NOMO-1 treated with dmso at 0.1 percent for 144 hours (cell line): ENCODE measurements around the gene GSE1.

ENCODE experiments used
- DNase-seq: peaks from one replicate; lab custom pipeline; 2025; ENCODE audit not compliant: unreplicated experiment; lab: John Stamatoyannopoulos, UW

GSE1 gene

DNA sequence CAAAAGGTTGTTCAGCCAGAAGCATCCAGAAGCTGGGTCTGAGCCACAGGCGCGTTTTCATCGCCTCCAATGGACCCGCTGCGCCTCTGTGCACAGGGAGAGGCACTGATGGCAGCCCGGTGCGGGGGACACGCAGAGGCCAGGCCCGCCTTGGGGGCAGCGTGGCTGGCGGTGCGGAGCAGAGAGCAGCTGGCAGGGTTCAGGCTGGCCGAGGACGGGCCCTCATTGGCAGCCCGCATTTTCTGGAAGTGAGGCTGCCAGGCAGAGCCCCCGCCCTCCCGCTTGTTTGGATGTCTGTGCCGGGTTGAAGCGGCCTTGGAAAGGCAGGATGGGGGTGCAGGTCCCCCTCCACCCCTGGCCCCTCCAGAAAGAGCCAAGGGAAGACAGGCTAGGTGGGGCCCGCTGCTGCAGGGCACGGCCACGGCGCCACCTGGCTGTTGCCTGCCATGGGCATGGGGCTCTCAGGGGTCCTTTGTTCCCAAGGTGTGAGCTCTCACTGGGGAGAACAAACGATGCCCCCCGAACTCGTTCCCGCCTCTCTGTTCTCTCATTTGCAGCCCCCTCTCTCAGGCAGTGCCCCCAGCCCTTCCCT is 18.8 kb downstream of the GSE1 start:
- no peak for DNase-seq

DNA sequence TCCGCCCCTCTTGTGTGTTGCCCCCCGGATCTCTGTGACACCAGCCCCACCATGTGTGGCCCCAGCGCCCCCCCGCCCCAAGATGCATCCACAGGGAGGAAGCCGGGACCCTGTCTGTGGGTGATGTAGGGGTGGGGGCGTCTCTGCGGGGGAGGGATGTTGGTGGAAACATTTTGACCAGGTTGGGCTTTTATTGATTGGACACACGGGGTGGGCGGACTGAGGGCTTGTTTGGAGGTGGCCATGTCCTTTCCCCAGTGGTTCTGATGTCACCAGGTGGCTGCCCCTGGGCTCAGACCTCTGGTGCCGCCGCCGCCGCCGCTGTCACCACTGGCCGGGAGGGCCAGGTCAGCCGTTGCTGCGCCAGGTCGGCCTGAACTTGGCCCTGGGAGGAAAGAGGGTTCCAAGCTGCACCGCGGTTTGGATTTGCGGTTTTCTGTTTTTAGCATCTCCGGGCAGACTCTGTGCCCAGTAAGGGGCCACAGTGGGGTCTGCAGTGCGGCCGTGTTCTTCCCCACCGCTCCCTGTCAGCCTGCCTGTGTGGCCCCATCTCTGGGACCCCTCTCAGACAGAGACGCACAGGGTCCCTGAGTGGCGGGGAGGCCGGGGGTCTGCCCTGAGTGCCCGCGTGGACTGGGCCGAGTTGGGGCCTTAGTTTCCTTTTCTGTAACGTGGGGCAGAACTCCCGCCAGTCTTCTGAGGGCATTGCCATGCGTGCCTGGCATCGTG is 19.8 kb downstream of the GSE1 start:
- DNase-seq = no peak

DNA sequence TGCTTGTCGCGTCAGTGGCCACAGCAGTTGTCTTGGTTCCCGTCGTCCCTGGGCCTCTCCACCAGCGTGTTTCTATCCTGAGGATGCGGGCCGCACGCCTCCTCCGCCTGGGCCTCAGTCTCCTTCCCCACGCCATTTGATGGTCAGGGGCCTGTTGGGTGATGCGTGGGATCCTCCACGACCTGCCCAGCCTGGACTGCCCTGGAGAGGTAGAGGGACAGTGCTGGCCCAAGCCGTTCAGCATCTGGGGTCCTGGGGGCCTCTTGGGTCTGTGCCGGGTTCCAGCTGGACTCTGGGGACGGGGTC is 20.3 kb downstream of the GSE1 start:
- DNase-seq = no peak

DNA sequence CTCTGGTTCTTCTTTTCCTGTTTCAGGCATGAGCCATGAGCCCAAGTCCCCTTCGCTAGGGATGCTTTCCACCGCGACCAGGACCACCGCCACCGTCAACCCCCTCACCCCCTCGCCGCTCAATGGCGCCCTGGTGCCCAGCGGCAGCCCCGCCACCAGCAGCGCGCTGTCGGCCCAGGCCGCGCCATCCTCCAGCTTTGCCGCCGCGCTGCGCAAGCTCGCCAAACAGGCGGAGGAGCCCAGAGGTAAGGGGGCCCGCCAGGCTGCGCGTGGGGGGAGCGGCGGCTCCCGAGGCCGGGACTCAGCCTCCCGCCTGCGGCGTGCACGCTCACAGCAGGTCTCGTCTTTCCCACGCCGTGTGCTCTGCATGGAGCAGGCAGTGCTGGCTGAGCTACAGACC is 20.8 kb downstream of the GSE1 start:
- no peak for DNase-seq

DNA sequence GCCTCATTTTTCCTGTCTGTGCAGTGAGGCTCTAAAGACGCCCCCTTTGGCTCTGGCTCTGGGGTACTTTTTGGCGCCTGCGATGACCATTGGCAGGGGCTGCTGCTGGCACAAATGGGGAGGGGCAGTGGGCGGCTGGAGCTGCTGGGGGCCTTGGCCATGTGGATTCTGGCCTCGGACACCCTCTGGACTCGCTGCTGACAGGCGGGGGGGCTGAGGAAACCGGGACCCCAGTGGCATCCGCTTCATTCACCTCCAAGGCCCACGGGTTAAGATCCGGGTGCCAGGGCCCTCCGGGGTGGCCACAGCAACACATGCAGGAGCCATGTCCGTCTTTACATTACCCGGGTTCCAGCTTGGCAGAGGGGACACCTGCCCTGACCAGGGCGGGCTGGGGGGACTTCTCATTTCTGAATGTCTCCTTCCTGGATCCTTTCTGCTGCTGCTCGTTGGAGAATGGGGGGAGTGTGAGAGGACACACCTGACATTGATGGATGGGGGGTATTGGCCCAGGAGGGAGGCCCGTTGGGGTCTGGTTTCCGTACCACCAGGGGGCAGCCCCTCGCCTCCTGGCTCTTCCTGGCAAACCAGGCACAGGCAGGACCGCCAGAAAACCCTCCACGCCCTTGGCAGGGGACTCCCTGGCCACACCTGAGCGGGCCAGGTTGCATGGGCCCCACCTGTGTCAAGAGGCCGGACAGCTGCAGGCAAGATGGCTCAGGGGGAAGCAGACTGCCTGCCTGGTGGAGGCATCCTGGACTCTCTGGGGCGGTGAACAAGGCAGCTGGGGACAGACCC is 21.8 kb downstream of the GSE1 start:
- DNase-seq = no peak

DNA sequence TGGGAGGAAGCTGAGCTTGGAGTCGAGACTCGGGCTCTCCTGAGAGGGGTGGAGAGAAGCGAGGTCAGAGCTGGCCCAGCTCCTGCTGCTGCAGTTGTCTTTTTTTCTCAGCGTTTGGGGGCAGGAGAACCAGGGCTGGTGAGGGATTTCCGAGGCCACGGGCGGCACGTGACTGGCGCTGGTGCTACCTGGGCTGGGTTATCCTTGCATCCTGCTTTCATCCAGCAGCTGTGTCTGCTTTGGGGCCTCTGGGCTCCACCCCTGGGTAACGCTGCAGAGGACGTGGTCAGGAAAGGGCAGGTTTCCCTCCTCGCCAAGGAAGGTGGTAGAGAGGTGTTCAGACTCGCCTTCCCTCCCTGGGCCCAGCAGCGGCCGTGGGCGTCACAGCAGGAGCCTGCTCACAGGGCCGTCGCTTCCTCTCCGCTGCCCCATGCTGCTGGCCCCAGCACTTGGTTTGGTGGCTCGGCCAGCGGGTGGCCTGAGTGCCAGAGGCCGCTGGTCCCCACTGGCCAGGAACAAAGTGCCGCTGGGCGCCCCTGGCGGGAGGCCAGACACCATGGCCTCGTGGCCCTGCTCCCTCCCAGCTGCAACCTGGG is 22.5 kb downstream of the GSE1 start:
- DNase-seq = no peak

DNA sequence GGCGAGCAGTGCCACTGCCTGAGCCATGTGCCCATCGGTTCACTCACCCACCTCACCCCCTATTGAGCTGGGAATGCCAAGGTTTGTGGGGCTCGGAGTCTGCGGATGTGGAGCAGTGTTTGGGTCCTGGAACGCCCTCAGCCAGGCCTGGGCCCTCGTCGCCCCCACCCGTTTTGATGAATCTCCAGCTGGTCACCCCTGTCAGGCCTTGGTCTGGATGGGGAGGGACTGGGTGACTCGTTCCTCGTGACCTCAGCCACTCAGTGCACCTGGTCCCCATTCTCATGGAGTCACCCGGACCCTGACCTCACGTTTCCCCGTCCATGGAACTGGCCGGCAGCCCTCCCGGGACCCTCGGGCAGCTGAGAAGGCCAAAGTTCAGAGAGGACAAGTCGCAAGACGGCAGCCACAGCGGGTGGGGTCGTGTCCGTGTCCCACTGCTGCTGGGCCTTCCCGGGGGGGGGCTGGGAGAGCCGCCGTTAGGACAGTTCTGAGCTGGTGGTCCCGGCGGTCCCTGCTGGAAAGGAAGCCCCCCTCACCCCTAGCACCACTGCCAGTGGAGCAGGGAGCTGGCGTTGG is 23.2 kb downstream of the GSE1 start:
- DNase-seq = no peak

DNA sequence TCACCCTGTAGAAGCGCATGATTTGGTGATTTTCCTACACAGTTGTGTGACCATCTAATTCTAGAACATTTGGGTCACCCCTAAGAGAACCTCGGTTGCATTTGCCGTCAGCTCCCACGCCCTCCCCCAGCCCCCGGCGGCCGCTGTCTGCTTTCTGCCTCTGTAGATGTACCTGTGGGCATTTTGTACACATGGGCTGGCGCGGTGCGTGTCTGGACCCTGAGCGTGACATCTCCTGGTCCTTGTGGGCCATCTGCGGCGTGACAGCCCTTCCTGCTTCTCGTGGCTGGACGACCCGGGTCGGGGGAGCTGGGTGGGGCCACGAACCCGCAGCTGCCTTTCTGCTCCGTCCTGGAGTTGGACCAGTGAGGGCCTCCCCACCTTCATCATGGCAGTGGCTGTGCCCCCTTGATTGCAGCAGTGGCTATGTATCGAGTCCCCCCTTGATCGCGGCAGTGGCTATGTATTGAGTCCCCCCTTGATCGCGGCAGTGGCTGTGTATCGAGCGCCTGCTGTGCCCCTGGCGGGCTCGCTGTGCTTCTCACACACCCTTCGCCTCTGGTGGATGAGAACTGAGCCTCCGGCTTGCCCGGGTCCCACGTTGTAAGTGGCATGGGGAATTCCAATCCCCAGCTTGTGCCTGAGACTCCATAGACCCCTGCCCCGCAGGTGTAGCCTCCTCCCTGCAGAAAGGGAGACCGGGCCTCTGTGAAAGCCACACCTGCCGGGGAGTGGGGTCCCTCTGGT is 24.1 kb downstream of the GSE1 start:
- no peak for DNase-seq

DNA sequence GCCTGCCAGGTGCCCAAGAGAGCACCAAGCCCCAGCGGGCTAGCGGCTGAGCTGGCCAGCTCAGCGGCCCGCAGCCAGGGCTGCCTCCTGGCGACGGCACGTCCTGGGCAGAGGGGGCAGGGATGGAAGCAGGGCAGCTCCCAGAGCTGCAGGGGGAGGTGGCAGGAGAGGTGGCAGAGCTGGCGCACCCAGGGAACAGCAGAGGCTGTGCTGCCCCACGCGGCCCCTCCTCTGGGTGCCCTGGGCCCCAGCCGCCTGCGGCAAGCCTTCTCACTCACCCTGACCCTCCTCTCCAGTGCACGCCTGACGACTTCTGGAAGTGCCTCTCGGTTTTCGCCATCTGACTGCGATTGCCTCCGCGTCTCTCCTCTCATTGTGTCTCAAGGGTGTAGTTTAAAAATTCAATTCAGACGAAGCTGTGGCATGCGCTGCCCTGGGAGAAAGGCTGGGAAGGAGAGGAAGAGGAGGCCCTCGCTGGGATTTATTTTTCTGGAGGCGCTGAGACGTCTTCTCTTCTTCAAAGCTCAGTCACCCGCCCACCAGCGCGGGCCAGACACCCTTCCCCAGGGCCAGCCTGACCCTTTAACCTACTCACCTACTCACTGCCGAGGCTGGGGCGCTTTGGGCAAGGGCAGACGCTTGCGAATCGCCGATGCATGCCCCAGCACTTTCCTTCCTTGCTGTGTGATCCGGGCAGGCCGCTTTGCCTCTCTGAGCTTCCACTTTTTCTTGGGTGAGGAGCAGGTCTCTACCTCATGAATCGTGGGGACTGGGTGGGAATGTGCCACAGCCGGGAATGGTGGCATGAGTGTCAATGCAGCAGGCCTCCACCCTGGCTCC is 24.9 kb downstream of the GSE1 start:
- DNase-seq = no peak

DNA sequence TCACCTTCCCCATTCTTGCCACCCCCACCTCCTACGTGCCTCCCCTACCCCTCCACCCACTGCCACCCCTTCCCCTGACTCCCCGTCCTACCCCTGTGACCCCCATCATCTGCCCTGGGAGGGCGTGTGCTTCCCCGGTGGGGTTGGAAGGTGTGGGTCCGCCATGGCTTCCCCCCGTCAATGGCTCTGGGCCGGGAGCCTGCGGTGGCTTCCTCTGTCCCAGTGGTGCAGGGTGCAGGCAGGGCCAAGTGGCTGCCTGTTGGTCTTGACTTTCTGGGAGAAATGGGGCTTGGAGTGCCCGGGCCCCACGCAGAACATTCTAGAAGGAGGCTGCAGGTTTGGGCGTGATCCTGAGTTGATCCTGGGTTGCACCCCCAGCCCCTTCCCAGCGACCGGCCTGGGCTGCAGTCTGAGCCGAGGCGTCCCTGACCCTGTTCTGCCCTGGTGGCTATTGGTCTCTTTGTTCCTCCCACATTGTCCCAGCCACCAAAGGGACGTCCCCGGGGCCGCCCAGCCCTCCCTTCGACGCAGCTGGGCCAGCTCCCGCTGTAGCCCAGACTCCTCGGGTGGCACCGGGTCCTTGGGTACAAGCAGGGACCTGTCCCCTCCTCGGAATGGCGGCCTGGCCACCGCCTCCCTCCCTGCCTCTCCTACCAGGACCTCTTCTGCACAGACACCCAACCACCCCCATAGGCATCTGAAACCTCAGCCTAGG is 25.7 kb downstream of the GSE1 start:
- no peak for DNase-seq

DNA sequence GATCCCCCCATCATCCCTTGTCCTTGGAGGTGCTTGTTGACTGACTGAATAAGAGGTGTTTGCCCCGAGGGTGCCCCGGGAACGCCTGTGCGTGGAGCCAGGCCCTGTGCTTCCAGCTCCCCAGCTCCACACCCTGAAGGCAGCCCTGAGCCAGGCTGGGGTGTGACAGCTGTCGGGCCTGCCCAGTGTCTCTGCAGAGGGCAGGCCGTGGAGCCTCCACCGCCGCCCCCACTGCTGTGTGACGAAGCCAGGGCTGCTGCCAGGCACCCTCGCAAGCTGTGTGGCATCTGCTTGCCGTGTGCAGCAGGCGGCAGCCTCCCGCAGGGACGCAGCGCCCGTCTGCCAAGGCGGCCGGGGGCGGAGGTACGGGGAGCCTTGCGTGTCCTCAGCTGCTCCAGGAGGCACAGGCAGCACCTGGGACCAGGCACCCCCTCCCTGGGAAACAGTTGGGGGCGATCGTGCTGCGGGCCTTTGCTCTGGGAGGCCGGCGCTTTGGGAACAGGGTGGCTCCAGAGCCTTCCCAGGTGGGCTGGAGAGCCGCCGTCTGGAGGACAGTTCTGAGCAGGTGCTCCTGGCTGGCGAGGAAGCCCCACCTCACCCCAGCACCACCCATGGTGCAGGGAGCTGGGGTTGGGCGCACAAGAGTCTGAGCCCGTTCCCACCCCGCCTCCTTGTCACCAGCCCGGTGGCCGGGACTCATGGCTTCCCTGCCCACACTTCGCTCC is 26.6 kb downstream of the GSE1 start:
- DNase-seq = no peak

DNA sequence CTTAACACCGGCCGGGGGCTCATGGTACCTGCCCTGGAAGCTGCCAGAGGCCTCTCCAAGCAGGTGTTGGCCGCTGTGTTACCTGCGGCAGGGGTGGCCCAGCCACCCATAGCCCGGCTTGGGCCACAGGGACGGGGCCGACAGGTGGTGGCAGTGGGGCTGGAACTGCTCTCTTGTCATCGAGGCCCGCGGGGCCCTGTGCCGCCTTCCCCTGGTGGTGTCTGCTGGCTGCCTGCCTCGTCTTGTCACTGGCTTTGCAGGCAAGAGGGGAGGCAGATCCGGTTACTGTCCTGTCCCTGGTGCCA is 27.1 kb downstream of the GSE1 start:
- no peak for DNase-seq

DNA sequence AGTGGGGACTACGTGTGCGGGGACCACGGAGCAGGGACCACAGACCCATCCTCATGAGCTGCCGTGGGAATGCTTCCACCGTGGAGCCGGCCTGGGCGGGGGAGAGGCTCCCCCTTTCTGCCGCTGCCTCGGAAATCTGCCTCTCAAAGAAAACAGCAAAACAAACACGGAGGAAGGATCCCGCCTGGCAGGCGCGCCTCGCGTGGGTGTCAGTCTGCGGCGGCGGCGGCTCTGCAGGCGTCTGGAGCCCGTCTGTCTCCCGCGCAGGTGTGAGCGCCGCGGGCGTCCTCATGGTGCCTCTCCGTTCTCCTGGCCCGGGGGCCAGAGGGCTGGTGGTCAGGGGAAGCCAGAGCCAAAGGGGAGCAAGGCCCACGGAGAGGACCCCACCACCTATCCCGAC is 27.5 kb downstream of the GSE1 start:
- DNase-seq = no peak

DNA sequence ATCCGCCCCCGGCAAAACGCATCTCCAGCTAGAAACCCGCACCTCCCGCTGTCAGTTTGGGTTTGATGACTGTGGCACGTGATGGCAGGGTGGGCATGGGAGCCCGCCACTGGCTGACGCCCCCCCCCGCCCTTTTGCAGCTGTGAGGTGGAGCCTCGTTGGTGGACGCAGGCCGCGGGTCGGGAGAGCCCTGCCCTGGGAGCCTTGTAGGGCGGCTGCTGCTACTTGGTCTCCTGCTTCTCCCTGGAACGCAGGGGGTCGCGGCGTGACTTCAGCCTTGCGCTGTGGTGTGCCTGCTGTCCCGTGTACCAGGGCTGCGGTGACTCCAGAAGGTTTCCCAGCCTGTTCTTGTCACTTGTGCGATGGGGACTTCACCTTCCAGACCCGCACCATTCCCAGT is 28.2 kb downstream of the GSE1 start:
- DNase-seq = no peak

DNA sequence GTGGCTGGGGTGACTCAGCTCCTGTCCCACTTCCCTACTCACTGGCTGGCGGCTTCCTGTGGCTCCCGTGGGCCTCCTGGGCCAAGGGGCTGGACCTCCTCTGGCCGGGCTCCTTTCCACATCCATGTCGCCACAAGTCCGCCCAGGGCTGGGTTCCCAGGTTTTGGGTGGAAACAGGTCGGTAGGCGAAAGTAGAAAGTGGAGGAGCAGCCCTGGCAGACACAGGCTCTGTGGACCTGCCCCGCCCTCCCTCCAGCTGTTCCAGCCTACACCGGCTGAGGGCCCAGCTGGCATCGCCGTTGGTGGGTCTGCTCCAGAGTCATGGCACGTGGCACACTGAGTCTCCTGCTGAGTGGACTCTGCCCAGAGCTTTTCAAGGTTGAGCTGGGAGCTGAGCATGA is 28.7 kb downstream of the GSE1 start:
- no peak for DNase-seq

DNA sequence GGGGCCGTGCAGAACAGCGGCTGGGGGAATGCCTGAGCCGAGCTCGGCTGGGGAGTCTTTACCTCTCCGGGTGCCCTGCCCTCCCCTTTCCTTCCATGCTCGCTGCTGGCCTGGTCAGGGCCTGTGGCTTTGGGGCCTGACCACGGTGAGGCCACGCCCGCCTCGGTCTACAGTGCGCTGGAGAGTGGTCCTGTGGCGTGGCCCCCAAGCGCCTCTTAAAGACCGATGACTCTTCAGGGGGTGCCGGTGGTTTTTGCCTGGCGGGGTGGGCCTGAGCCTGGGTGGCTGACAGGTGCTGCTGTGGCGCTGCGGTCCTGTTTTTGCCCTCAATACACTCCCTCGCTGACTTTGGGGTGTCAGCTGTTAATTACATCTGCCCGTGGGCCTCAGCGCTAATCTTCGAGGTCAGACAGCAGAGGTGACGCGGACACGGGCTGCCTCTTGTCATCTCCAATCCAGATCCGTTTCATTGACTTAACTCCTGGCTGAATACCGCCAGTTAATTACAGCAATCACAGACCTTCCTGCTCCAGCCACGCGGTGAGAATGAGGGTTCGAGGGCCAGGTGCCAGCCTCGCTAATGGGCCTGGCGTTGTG is 29.7 kb downstream of the GSE1 start:
- no peak for DNase-seq

DNA sequence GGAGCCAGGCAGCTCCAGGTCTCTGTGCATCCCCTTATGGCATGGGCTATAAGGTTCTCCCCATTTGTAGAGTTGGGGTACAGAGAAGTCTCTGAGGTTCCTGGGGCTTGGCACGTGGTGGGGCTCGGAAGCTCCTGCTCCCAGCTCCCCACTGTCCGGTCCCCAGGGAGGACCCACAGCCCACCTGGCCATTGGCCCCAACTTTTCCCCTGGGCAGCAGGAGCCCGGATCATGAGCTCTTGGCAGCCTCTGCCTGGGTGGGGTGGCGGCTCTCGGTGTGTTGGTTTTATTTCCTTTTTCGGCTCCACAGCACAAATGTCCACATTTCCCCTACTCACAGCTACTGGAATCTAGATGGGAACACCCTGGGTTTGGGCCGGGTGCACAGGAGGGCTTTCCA is 30.5 kb downstream of the GSE1 start:
- no peak for DNase-seq

DNA sequence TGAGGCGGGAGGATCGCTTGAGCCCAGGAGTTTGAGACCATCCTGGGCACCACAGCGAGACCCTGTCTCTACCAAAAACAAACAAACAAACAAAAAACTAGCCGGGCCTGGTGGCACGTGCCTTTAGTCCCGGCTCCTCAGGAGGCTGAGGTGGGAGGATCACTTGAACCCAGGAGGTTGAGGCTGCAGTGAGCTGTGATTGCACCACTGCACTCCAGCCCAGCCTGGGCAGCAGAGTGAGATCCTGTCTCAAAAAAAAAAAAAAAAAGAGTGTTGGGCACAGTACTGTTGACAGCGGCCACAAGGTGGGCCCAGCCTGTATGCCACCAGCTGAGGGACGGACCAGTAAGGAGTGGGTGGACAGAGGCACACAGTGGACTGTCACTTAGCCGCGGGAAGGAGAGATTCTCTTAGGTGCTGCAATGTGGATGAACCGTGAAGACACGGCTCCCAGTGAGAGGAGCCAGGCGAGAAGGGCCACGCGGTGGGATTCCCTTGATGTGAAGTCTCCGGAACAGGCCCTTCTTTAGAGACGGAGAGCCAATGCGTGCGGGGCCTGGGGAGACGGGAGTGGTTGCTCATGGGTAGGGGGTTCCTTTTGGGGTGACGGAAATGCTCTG is 31.1 kb downstream of the GSE1 start:
- DNase-seq = no peak
